ENCODE measurements around the gene FAM210A.

DNA sequence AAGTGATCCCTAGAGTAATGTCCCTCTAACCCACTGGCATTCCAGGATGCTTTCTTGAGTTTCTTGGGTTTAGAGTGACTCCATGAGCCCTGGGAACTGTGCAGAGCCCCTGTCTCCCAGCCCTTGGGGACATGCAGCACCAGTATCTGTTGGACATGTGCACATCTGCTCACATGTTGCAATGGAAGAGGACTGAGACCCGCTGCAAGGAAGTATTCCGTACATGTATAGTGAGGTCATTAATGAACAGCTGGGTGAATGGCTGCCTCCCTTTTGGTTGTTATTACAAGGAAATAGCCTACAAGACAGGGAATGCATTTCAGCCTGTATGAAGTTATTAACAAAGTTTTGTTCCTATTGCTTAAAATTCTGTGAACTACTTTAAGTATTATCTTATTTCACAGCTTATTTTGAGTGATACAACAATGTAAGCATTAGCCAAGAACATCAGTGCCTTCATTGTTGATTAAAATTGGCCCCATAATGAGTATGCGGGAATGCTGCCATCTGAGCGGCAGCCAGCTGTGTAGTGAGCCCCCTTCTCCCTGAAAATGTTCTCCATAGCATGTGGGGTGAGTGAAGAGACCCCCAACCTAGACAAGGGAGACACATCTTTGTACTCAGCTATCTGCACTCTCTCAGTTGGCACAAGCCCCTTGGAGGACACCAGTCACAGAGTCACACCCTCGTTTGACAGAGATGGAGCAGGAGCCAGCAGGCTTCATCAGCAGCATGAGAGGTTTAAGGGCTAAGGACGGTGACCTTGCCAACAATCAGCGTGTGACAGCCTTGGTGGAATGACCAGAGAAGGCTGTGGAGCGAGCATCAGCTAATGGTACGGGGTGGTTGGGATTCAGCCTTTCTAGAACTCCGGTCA is 87.4 kb downstream of the FAM210A start:
- TF ChIP-seq, protein P1, sequence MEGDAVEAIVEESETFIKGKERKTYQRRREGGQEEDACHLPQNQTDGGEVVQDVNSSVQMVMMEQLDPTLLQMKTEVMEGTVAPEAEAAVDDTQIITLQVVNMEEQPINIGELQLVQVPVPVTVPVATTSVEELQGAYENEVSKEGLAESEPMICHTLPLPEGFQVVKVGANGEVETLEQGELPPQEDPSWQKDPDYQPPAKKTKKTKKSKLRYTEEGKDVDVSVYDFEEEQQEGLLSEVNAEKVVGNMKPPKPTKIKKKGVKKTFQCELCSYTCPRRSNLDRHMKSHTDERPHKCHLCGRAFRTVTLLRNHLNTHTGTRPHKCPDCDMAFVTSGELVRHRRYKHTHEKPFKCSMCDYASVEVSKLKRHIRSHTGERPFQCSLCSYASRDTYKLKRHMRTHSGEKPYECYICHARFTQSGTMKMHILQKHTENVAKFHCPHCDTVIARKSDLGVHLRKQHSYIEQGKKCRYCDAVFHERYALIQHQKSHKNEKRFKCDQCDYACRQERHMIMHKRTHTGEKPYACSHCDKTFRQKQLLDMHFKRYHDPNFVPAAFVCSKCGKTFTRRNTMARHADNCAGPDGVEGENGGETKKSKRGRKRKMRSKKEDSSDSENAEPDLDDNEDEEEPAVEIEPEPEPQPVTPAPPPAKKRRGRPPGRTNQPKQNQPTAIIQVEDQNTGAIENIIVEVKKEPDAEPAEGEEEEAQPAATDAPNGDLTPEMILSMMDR (conservative IDR thresholded peaks at IDR 0.05): no peak
- TF ChIP-seq EZH2 (IDR thresholded peaks at IDR 0.05; ENCODE audit: low read depth): no peak
